ENCODE results near the gene PHACTR1. TPM values are rescaled to one million over a fixed set of nuclear protein-coding genes. Genes with fewer than 3 reads are reported as not detected.

PHACTR1 gene
- total RNA-seq, 1 donor from 2014 or later = 4.3 TPM

GRCh38 chr6:13300643-13301590 is 584.4 kb downstream of the PHACTR1 start:
- intact Hi-C loops (cut with micrococcal nuclease) = no loop called here

GRCh38 chr6:13302291-13302690 is 585.7 kb downstream of the PHACTR1 start:
- intact Hi-C loops (cut with micrococcal nuclease) = loop anchor here (1.0 kb wide), 2 partner anchors 29 to 53 kb away; no protein-coding TSS in a partner anchor

GRCh38 chr6:13302751-13303667 is 586.4 kb downstream of the PHACTR1 start:
- intact Hi-C loops (cut with micrococcal nuclease) = loop anchor here (1.0 kb wide), 5 partner anchors 25 to 271 kb away; partner anchors contain the start of genes SIRT5 and TBC1D7

- intact Hi-C loops (cut with micrococcal nuclease) = loop anchor here (1.0 kb wide), 3 partner anchors 25 to 271 kb away; partner anchors contain the start of genes SIRT5 and TBC1D7
Observed at GRCh38 chr6:13303668-13304017, 587.1 kb downstream of the PHACTR1 start.

GRCh38 chr6:13304101-13304500 is 587.5 kb downstream of the PHACTR1 start:
- intact Hi-C loops (cut with micrococcal nuclease) = no loop called here

- intact Hi-C loops (cut with micrococcal nuclease) = no loop called here
Observed at GRCh38 chr6:13304580-13305260, 588.2 kb downstream of the PHACTR1 start.

GRCh38 chr6:13305288-13305687 is 588.7 kb downstream of the PHACTR1 start:
- intact Hi-C loops (cut with micrococcal nuclease) = no loop called here

- intact Hi-C loops (cut with micrococcal nuclease) = no loop called here
Observed at GRCh38 chr6:13305791-13306190, 589.2 kb downstream of the PHACTR1 start.

GRCh38 chr6:13307508-13307995 is 591.0 kb downstream of the PHACTR1 start:
- intact Hi-C loops (cut with micrococcal nuclease) = no loop called here

- intact Hi-C loops (cut with micrococcal nuclease) = no loop called here
Observed at GRCh38 chr6:13308332-13308731, 591.8 kb downstream of the PHACTR1 start.

GRCh38 chr6:13311155-13311554 is 594.6 kb downstream of the PHACTR1 start:
- intact Hi-C loops (cut with micrococcal nuclease) = no loop called here

GRCh38 chr6:13314806-13315205 is 598.2 kb downstream of the PHACTR1 start:
- intact Hi-C loops (cut with micrococcal nuclease) = no loop called here

- intact Hi-C loops (cut with micrococcal nuclease) = no loop called here
Observed at GRCh38 chr6:13315896-13316295, 599.3 kb downstream of the PHACTR1 start.

GRCh38 chr6:13318821-13319220 is 602.3 kb downstream of the PHACTR1 start:
- intact Hi-C loops (cut with micrococcal nuclease) = no loop called here

GRCh38 chr6:13319891-13320564 is 603.5 kb downstream of the PHACTR1 start:
- intact Hi-C loops (cut with micrococcal nuclease) = no loop called here

GRCh38 chr6:13326031-13326586 is 609.5 kb downstream of the PHACTR1 start:
- intact Hi-C loops (cut with micrococcal nuclease) = loop anchor here (5.0 kb wide), 1 partner anchor 791 kb away; the partner anchor contains the start of gene CD83

- intact Hi-C loops (cut with micrococcal nuclease) = loop anchor here (1.0 to 5.0 kb wide), 11 partner anchors 24 to 790 kb away; partner anchors contain the start of genes CD83, GFOD1, MCUR1 and NOL7
Observed at GRCh38 chr6:13327691-13328075, 611.1 kb downstream of the PHACTR1 start.

- intact Hi-C loops (cut with micrococcal nuclease) = loop anchor here (1.0 to 5.0 kb wide), 11 partner anchors 25 to 789 kb away; partner anchors contain the start of genes CD83, GFOD1, MCUR1 and NOL7
Observed at GRCh38 chr6:13328076-13328874, 611.7 kb downstream of the PHACTR1 start, which contains the start of gene TBC1D7. TSS of gene TBC1D7 (minus strand) at chr6:13328537. CDS start at chr6:13326898, 1,639 bp downstream.

- intact Hi-C loops (cut with micrococcal nuclease) = loop anchor here (1.0 to 5.0 kb wide), 11 partner anchors 26 to 788 kb away; partner anchors contain the start of genes CD83, GFOD1, MCUR1 and NOL7
Observed at GRCh38 chr6:13328875-13329183, 612.3 kb downstream of the PHACTR1 start.
